Immature natural killer cell (primary cell): ENCODE data around the gene SLC26A3. TPM values are rescaled to one million over a fixed set of nuclear protein-coding genes. Genes with fewer than 3 reads are reported as not detected.

Experiments
- DNase-seq, 3 donors: peaks; one replicate each; pipeline ENCODE4 v3.0.0; 2022; ENCODE audit warnings: mixed read lengths in 1 of 3
- H3K27ac Mint-ChIP-seq, 6 donors: one replicate each; pipeline ENCODE4 v1.8.0; 2020; ENCODE audit warnings: mixed read lengths in 6 of 6, mild to moderate bottlenecking in 5 of 6, inconsistent platforms in 4 of 6, moderate library complexity in 3 of 6
- H3K27me3 Mint-ChIP-seq, 3 donors: one replicate each; pipeline ENCODE4 v1.8.0; 2020 to 2021; ENCODE audit warnings: low read depth in 3 of 3, mild to moderate bottlenecking in 3 of 3, mixed read lengths in 3 of 3, moderate library complexity in 3 of 3, inconsistent platforms in 1 of 3
- H3K36me3 Mint-ChIP-seq, 3 donors: one replicate each; pipeline ENCODE4 v1.8.0; 2020; ENCODE audit warnings: mixed read lengths in 3 of 3, inconsistent platforms in 2 of 3, mild to moderate bottlenecking in 2 of 3
- H3K4me1 Mint-ChIP-seq, 2 donors: one replicate each; pipeline ENCODE4 v1.8.0; 2020; ENCODE audit warnings: inconsistent platforms in 2 of 2, mild to moderate bottlenecking in 2 of 2, mixed read lengths in 2 of 2, moderate library complexity in 1 of 2
- H3K4me3 Mint-ChIP-seq, 5 donors: one replicate each; pipeline ENCODE4 v1.8.0; 2020; ENCODE audit warnings: mild to moderate bottlenecking in 5 of 5, mixed read lengths in 5 of 5, inconsistent platforms in 3 of 5, moderate library complexity in 3 of 5
- H3K9me3 Mint-ChIP-seq, 6 donors: one replicate each; pipeline ENCODE4 v1.8.0; 2020; ENCODE audit warnings: mild to moderate bottlenecking in 6 of 6, mixed read lengths in 6 of 6, inconsistent platforms in 4 of 6, moderate library complexity in 3 of 6
- polyA plus RNA-seq, 3 donors: library from polyadenylated mRNA; unstranded; fragments of 300-500 nt; fragmentation: Illumina TruSeq; gene quantifications; one replicate each; pipeline ENCODE4 v1.2.3, GENCODE V29; 2021

The SLC26A3 gene
- polyA plus RNA-seq, 3 donors from 2014 or later: not detected

DNA sequence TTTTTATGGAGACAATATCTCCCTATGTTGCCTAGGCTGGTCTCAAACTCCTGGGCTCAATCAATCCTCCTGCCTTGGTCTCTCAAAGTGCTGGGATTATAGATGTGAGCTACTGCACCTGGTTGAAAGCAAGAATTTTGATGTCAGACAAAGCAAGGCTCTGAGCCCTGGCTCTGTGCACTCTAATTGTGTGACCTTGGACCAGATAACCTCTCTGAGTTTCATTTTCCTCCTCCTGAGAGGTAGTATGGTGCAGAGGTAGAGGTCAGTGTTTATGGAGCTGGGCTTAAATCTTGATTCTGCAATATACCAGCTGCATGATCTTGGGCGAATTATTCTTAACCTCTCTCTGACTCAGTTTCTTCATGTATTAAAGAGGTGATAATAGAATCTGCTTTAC is 31.4 kb upstream of the SLC26A3 start:
- DNase-seq: no peak
- no peak overlapping the region for H3K4me3 Mint-ChIP-seq
- no peaks in the 10 kb centered on the region for H3K4me1 Mint-ChIP-seq
- H3K9me3 Mint-ChIP-seq: no peaks in the 10 kb centered on the region
- no peak overlapping the region for H3K27ac Mint-ChIP-seq
- no peaks in the 10 kb centered on the region for H3K36me3 Mint-ChIP-seq
- H3K27me3 Mint-ChIP-seq: peaks cover 4 to 7% (median 5%) of the 10 kb centered on the region in 3 donors

DNA sequence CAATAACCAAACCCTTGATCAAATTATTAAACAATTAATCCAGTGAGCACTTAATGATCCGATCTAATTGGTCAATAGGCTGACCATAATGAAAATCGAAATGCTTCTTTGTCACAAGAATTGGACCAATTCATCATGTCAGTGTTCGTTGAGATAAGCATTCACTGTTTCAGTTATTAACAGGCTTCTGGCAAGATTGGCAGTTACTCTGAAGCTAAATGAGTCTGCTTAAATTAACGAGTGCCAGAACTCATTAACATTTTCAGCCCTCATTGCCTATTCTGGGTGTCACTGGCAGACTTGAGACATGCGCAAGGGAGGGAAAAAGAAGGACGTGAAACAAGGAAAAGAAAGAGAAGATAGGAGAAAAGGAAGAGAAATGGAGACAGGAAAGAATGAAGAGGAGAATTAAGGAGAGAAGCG is 30.7 kb upstream of the SLC26A3 start:
- Mint-ChIP-seq H3K27ac (no peak overlapping the region), H3K4me3 (no peak overlapping the region), H3K4me1 (no peaks in the 10 kb centered on the region)

DNA sequence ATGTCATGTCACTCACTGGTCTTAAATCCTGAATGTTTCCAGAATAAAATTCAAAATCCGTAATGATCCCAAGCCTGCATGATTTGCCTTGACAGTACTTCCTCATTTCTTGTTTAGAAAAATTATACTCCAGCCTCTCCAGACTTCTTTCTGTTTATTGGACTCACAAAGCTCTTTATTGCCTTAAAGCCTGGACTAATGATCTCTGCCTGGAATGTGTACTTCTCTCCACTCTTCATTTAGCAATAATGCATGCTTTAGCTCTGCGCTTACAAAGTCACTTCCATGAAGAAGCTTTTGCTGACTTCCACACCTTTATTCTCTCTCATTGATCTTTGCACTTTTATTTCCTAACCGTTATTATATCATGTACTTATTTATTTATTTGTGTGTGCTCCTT is 27.4 kb upstream of the SLC26A3 start:
- no peak overlapping the region for H3K27ac Mint-ChIP-seq

More for the DNA sequence above, 30.7 kb upstream of the SLC26A3 start:
- Mint-ChIP-seq H3K9me3 (no peaks in the 10 kb centered on the region), H3K36me3 (no peaks in the 10 kb centered on the region), H3K27me3 (peaks cover 5 to 7% (median 5%) of the 10 kb centered on the region in 3 donors)
- no peak for DNase-seq

DNA sequence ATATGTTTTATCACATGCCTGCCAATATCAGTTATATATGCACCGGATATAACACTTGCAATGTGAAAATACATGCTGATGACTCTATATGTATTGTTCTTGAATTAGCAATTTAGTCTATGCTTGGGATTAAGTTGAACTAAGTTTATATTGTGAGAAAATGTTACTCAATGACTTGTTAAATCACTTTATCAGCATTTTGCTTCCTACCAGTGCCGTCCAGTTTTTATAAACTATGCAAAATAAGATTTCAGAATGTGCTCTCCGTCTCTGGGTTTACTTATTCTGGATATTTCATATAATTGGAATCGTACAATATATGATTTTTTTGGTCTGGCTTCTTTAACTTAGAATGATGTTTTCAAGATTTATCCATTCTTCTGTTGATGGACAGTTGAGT is 25.5 kb upstream of the SLC26A3 start:
- Mint-ChIP-seq H3K9me3 (no peaks in the 10 kb centered on the region), H3K4me3 (no peak overlapping the region), H3K27me3 (peaks cover 0 to 5% (median 5%) of the 10 kb centered on the region in 3 donors), H3K4me1 (no peaks in the 10 kb centered on the region), H3K36me3 (no peaks in the 10 kb centered on the region), H3K27ac (no peak overlapping the region)
- no peak for DNase-seq

More for the DNA sequence above, 27.4 kb upstream of the SLC26A3 start:
- no peak for DNase-seq
- no peak overlapping the region for H3K4me3 Mint-ChIP-seq
- no peaks in the 10 kb centered on the region for H3K4me1 Mint-ChIP-seq
- no peaks in the 10 kb centered on the region for H3K36me3 Mint-ChIP-seq
- H3K27me3 Mint-ChIP-seq: peaks cover 0 to 8% (median 5%) of the 10 kb centered on the region in 3 donors
- H3K9me3 Mint-ChIP-seq: no peaks in the 10 kb centered on the region

DNA sequence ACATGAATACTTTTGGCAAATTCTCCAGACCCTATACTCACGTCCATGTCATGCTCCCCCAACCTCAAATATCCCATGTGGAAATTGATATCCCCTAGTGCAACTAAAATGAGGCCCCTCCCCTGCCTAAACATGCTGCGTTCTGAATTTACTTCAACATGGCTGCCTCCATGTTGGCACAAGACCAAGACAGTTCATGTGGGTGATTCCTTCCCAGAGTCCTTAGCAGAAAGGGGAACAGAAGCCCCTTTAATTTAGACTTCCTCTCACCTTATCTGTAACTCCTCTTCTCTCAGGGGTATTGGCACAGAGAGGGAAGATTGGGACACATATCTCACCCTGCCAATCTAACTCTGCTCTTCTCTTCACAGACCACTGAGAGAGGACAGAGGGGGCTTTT is 24.5 kb upstream of the SLC26A3 start:
- Mint-ChIP-seq H3K27ac (no peak overlapping the region), H3K9me3 (no peaks in the 10 kb centered on the region), H3K4me3 (no peak overlapping the region), H3K27me3 (peaks cover 0 to 5% (median 4%) of the 10 kb centered on the region in 3 donors), H3K36me3 (no peaks in the 10 kb centered on the region), H3K4me1 (no peaks in the 10 kb centered on the region)
- no peak for DNase-seq

DNA sequence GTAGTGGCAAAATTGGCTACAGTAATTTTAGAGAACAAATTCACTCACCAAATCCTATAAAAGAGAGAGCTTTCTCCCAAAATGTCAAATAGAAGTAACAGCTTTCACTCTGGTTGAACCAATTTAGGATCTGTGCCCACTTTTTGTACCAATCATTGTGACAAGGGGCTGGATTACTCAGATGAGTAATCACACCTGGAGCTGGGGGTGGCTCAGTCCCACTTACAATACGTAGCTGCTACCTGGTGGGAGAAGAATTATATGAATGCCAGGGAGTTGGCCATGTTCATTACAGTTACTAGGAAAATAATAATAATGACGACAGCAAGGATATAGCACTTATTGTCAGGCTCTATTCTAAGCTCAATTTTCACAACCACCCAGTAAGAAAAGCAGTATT is 23.4 kb upstream of the SLC26A3 start:
- Mint-ChIP-seq H3K36me3 (no peaks in the 10 kb centered on the region), H3K9me3 (no peaks in the 10 kb centered on the region), H3K4me1 (no peaks in the 10 kb centered on the region), H3K27ac (no peak overlapping the region), H3K4me3 (no peak overlapping the region), H3K27me3 (peaks cover 0 to 5% (median 1%) of the 10 kb centered on the region in 3 donors)
- no peak for DNase-seq

DNA sequence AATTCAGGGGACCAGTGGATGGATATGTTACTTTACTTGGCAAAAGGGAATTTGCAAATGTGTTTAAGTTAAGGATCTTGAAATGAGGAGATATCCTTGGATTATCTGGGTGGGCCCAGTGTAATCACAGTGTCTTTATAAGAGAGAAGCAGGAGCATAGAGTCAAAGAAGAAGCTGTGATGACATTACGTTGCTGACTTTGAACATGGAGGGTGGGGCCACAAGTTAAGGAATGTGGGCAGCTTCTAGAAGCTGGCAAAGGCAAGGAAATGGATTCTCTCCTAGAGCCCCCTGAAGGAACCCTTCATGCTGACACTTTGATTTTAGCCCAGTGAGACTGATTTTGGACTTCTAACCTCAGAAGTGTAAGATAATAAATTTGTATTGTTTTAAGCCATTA is 21.8 kb upstream of the SLC26A3 start:
- H3K27ac Mint-ChIP-seq: no peak overlapping the region
- no peaks in the 10 kb centered on the region for H3K4me1 Mint-ChIP-seq
- peaks cover 0 to 5% (median 0%) of the 10 kb centered on the region in 3 donors for H3K27me3 Mint-ChIP-seq
- H3K9me3 Mint-ChIP-seq: no peaks in the 10 kb centered on the region
- no peak overlapping the region for H3K4me3 Mint-ChIP-seq
- no peak for DNase-seq
- H3K36me3 Mint-ChIP-seq: no peaks in the 10 kb centered on the region

DNA sequence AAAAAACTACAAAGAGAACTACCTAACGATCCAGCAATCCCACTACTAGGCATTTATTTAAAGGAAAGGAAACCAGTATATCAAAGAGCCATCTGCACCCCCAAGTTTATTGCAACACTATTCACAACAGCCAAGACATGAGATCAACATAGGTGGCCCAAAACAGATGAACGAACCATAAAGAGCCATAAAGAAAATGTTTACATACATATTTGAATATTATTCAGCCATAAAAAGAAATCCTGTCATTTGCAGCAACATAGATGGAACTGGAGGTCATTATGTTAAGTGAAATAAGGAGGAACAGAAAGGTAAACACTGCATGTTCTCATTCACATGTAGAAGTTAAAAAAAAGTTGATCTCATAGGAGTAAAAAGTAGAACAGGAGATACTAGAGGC is 15.6 kb upstream of the SLC26A3 start:
- no peak for DNase-seq
- peaks cover 0 to 2% (median 1%) of the 10 kb centered on the region in 3 donors for H3K27me3 Mint-ChIP-seq
- H3K36me3 Mint-ChIP-seq: no peaks in the 10 kb centered on the region
- no peak overlapping the region for H3K4me3 Mint-ChIP-seq
- no peak overlapping the region for H3K27ac Mint-ChIP-seq
- no peaks in the 10 kb centered on the region for H3K4me1 Mint-ChIP-seq
- no peaks in the 10 kb centered on the region for H3K9me3 Mint-ChIP-seq

DNA sequence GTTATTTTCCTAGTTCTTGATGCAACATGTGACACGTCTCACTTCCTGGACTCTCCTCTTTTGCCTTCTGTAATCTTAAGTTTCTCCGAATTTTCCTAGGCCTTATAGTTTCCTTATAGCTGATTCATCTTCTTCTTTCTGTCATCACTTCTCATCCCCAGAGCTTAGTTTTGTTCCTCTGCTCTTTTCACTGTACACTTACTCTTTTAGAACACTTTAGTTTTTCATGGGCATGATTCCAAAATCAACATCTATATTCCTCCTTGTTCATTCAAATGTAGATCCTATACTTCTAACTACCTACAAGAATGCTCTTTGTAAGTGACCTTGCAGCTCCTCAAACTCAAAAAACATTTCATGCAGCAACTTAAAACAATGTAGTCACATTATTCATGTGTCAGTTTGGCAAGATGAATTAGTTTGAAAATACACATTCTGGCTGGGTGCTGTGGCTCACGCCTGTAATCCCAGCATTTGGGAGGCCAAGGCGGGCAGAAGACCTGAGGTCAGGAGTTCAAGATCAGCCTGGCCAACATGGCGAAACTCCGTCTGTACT is 13.1 kb upstream of the SLC26A3 start:
- no peak for DNase-seq
- no peaks in the 10 kb centered on the region for H3K9me3 Mint-ChIP-seq
- H3K4me3 Mint-ChIP-seq: no peak overlapping the region
- H3K27me3 Mint-ChIP-seq: peaks cover 0 to 3% (median 2%) of the 10 kb centered on the region in 3 donors
- no peak overlapping the region for H3K27ac Mint-ChIP-seq
- H3K4me1 Mint-ChIP-seq: no peaks in the 10 kb centered on the region
- no peaks in the 10 kb centered on the region for H3K36me3 Mint-ChIP-seq

DNA sequence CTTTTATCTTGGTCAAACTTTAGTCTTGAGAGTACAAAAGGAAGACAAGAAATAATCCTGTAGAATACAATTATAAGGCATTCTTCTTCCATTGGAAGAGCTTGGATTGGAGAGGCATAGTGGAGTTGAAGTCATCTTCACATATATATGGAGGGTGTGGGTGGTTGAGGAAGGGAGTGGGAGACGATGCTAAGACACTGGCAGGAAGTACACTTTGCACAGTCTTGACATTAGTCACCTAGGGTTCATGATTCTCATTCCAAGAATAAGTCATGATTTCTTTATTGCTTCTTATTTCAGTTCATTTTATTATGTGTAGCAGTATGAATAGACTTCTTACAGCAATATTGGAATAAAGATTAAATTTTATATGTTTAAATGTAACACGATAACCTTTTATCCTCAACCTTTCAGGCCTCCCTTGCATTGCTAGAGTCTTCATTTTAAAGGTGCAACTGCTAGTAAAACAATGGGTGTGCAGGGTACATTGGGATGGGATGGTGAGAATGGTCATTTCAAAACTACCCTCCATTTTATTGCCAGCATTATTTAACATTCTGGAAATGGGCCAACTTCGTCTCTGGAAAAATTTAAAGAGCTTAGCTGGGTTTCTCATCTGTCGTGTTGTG is 12.3 kb upstream of the SLC26A3 start:
- Mint-ChIP-seq H3K27ac (no peak overlapping the region), H3K36me3 (no peaks in the 10 kb centered on the region), H3K27me3 (peaks cover 0 to 3% (median 2%) of the 10 kb centered on the region in 3 donors), H3K4me1 (no peaks in the 10 kb centered on the region), H3K9me3 (no peaks in the 10 kb centered on the region), H3K4me3 (no peak overlapping the region)
- DNase-seq: no peak

DNA sequence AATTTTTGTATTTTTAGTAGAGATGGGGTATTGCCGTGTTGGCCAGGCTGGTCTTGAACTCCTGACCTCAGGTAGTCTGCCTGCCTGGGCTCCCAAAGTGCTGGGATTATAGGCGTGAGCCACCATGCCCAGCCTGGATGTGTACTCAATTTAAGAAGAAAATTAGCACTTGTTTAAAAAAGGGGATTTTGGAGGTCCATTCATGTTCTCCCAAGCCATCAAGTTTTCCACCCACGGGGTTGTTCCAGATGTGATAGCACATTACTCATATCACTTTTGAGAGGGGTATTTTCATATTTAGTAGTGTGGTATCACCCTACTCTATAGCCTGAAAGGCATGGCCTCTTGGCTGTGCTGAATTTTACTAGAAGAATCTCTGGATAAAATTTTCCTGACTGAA is 10.5 kb upstream of the SLC26A3 start:
- no peak for DNase-seq
- H3K27me3 Mint-ChIP-seq: peaks cover 0 to 4% (median 2%) of the 10 kb centered on the region in 3 donors
- no peaks in the 10 kb centered on the region for H3K9me3 Mint-ChIP-seq
- no peaks in the 10 kb centered on the region for H3K4me1 Mint-ChIP-seq
- H3K4me3 Mint-ChIP-seq: no peak overlapping the region
- no peak overlapping the region for H3K27ac Mint-ChIP-seq
- H3K36me3 Mint-ChIP-seq: no peaks in the 10 kb centered on the region

DNA sequence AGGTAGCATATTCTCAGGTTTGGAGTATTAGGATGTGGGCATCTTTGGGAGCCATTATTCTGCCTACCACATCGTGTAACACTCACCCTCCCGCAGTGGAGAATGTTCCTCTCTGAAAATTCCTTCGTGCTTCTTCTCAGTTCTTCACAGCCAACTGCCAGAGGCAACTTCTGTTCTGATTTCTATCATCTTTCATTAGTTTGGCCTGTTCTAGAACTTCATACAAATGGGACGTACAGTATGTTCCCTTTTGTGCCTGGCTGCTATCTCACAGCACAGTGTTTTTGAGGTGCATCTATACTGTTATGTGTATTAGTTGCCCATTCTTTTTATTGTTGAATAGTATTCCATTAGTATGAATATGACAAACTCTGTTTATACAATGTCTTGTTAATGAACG is 8.9 kb upstream of the SLC26A3 start:
- no peak overlapping the region for H3K27ac Mint-ChIP-seq
- H3K4me1 Mint-ChIP-seq: no peaks in the 10 kb centered on the region
- H3K4me3 Mint-ChIP-seq: no peak overlapping the region
- DNase-seq: no peak
- peaks cover 0 to 4% (median 2%) of the 10 kb centered on the region in 3 donors for H3K27me3 Mint-ChIP-seq
- H3K9me3 Mint-ChIP-seq: no peaks in the 10 kb centered on the region
- H3K36me3 Mint-ChIP-seq: no peaks in the 10 kb centered on the region

DNA sequence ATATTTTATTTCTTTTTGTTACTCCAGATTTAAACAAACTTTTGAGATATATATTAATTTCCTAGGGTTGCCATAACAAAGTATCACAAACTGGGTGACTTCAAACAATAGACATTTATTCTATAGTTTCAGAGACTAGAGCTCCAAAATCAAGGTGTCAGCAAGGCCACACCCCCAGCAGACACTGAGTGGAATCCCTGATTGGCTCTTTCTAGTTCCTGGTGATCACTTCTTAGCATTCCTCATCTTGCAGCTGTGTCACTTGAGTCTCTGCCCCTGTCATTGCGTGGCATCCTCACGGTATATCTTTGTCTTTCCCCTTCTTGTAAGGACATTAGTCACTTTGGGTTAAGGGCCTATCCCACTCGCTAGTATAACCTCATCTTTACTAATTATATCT is 7.6 kb upstream of the SLC26A3 start:
- peaks cover 0 to 4% (median 2%) of the 10 kb centered on the region in 3 donors for H3K27me3 Mint-ChIP-seq
- H3K27ac Mint-ChIP-seq: no peak overlapping the region
- H3K36me3 Mint-ChIP-seq: no peaks in the 10 kb centered on the region
- no peaks in the 10 kb centered on the region for H3K9me3 Mint-ChIP-seq
- DNase-seq: no peak
- no peaks in the 10 kb centered on the region for H3K4me1 Mint-ChIP-seq
- no peak overlapping the region for H3K4me3 Mint-ChIP-seq

DNA sequence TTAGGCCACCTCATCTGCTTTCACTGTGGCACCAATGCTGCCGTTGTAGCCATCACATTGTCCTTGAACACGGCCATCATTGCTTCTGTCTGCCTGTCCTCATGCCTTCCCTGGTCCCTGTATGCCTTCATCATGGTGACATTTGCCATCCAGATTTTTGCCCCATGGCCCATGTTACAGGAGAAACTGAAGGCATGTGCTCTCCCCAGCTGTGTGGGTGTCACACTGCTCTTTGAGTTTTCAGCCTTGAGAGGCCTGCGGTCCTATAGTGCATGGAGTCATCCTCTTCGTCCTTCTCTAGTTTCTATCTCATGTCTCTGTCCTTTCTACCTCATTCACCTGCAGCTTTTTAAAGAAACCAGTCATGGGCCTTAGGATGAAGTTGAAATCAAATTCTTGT is 6.2 kb upstream of the SLC26A3 start:
- no peaks in the 10 kb centered on the region for H3K9me3 Mint-ChIP-seq
- no peak overlapping the region for H3K4me3 Mint-ChIP-seq
- H3K27ac Mint-ChIP-seq: no peak overlapping the region
- H3K4me1 Mint-ChIP-seq: no peaks in the 10 kb centered on the region
- DNase-seq: no peak
- H3K27me3 Mint-ChIP-seq: peaks cover 0 to 4% (median 0%) of the 10 kb centered on the region in 3 donors
- H3K36me3 Mint-ChIP-seq: no peaks in the 10 kb centered on the region
